Endothelial cell of umbilical vein (primary cell): ENCODE data around the gene SPACA6. TPM values are rescaled to one million over a fixed set of nuclear protein-coding genes. Genes with fewer than 3 reads are reported as not detected.

Experiments used
- BruUV-seq: library from RNA; stranded (reverse); fragments of 400-500 nt; replicated peaks from 2 replicates; lab custom pipeline; 2021; lab: Mats Ljungman, UMichigan
- CTCF ChIA-PET: fragments of 300-600, 350-600 bp; sonication (Branson Sonifier 250); formaldehyde crosslinking; loops from one replicate; lab custom pipeline; 2021; ENCODE audit warnings: antibody characterized with exemption, inconsistent platforms; lab: Charles Lee
- POLR2A ChIA-PET: fragments of 300-600, 350-600 bp; sonication (Branson Sonifier 250); formaldehyde crosslinking; loops from one replicate; lab custom pipeline; 2021; ENCODE audit warnings: antibody characterized with exemption, inconsistent platforms; lab: Charles Lee
- DNase-seq: peaks from one replicate; pipeline ENCODE4 v3.0.0-alpha.2; 2011; ENCODE audit warnings: low read depth, low spot score
- FAIRE-seq: peaks from 2 replicates; lab custom pipeline; 2011; peaks lifted over from hg19 to GRCh38; lab: Jason Lieb, UNC
- H2AFZ ChIP-seq: 2 replicates; pipeline ENCODE4 v1.6.0; 2012; ENCODE audit warnings: low read depth, low read length, control low read depth, inconsistent platforms
- H3K27ac ChIP-seq: 2 replicates; pipeline ENCODE4 v1.5.1; 2011; ENCODE audit warnings: low read depth, mild to moderate bottlenecking, control low read depth, low read length, moderate library complexity; ENCODE audit not compliant: insufficient read depth
- H3K27me3 ChIP-seq, 2 experiments: 2 replicates each; pipeline versions ENCODE4 v1.6.0 to v1.6.1; 2011; ENCODE audit warnings: low read length in 2 of 2, mixed read lengths in 1 of 2; ENCODE audit not compliant: control insufficient read depth in 2 of 2, insufficient read depth in 2 of 2
- H3K36me3 ChIP-seq, 2 experiments: 2 replicates in 1 of 2; 3 replicates in 1 of 2; pipeline ENCODE4 v1.5.1; 2011; ENCODE audit warnings: low read length in 2 of 2, mild to moderate bottlenecking in 1 of 2, moderate library complexity in 1 of 2; ENCODE audit not compliant: control insufficient read depth in 2 of 2, insufficient read depth in 2 of 2; ENCODE audit errors: extremely low read depth in 1 of 2
- H3K4me1 ChIP-seq: 3 replicates; pipeline ENCODE4 v1.5.1; 2011; ENCODE audit warnings: mild to moderate bottlenecking, low read length; ENCODE audit not compliant: control insufficient read depth, insufficient read depth; ENCODE audit errors: extremely low read depth
- H3K4me2 ChIP-seq: 2 replicates; pipeline ENCODE4 v1.6.1; 2011; ENCODE audit warnings: low read length, control low read depth, mixed read lengths; ENCODE audit not compliant: insufficient read depth
- H3K4me3 ChIP-seq, 3 experiments: fragments of 200-600 bp in 1 of 3; sonication (generic), shearing (Covaris generic) in 1 of 3; replicated peaks in 1 of 3; 2 replicates each; pipeline ENCODE4 v1.5.1; 2011 to 2016; ENCODE audit warnings: control low read depth in 3 of 3, low read length in 3 of 3, mild to moderate bottlenecking in 2 of 3, inconsistent platforms in 1 of 3, low read depth in 1 of 3, moderate library complexity in 1 of 3; ENCODE audit not compliant: insufficient read depth in 1 of 3
- H3K79me2 ChIP-seq: 2 replicates; pipeline ENCODE4 v1.6.0; 2012; ENCODE audit warnings: low read length, inconsistent platforms; ENCODE audit not compliant: control insufficient read depth, insufficient read depth
- H3K9ac ChIP-seq: replicated peaks from 2 replicates; pipeline ENCODE3; 2011; ENCODE audit warnings: low read length, control low read depth; ENCODE audit not compliant: insufficient read depth; ENCODE audit errors: extremely low read depth
- H3K9me1 ChIP-seq: replicated peaks from 3 replicates; pipeline ENCODE4 v1.6.0; 2011; ENCODE audit warnings: mild to moderate bottlenecking, low read length; ENCODE audit not compliant: control insufficient read depth, insufficient read depth; ENCODE audit errors: extremely low read depth
- H3K9me3 ChIP-seq: replicated peaks from 2 replicates; pipeline ENCODE4 v1.5.1; 2012; ENCODE audit warnings: low read length, inconsistent platforms; ENCODE audit not compliant: control insufficient read depth, insufficient read depth
- H4K20me1 ChIP-seq: replicated peaks from 2 replicates; pipeline ENCODE3; 2011; ENCODE audit warnings: mild to moderate bottlenecking, low read length; ENCODE audit not compliant: control insufficient read depth, insufficient read depth; ENCODE audit errors: extremely low read depth
- EZH2 ChIP-seq: IDR thresholded peaks from 2 replicates; pipeline ENCODE4 v1.6.1; 2012; ENCODE audit warnings: borderline replicate concordance, low read depth, mild to moderate bottlenecking, moderate library complexity, low read length, inconsistent platforms; ENCODE audit not compliant: severe bottlenecking
- FOS ChIP-seq: IDR thresholded peaks from 2 replicates; pipeline ENCODE4 v1.6.1; 2011; ENCODE audit warnings: mild to moderate bottlenecking, low read length, moderate library complexity, borderline replicate concordance; ENCODE audit not compliant: insufficient read depth
- MYC ChIP-seq: IDR thresholded peaks from one replicate; pipeline ENCODE4 v1.6.1; 2011; ENCODE audit warnings: mild to moderate bottlenecking, low read depth, low read length
- POLR2A ChIP-seq: IDR thresholded peaks from 2 replicates; pipeline ENCODE4 v1.6.1; 2012; ENCODE audit warnings: low read depth, mild to moderate bottlenecking, control low read depth, low read length
- POLR2AphosphoS5 ChIP-seq: IDR thresholded peaks from 2 replicates; pipeline ENCODE4 v1.6.1; 2012; ENCODE audit warnings: low read depth, mild to moderate bottlenecking, control low read depth, low read length, moderate library complexity; ENCODE audit not compliant: insufficient read depth
- dilution Hi-C: fragments of 300-500 bp; cut with MboI; formaldehyde crosslinking; loops from one replicate; pipeline ENCODE4 v1.15.0; 2019; ENCODE audit warnings: low sequenced_read_pairs; ENCODE audit not compliant: extremely low pct_ligation_motif_present
- intact Hi-C: fragments of 100-400 bp; cut with micrococcal nuclease; formaldehyde crosslinking; loops from one replicate; pipeline ENCODE4 v1.10.0; 2022
- polyA plus RNA-seq, 4 experiments: library from polyadenylated mRNA; depleted of rRNA in 3 of 4; stranded (reverse) in 3 of 4; unstranded in 1 of 4; fragments of >200 nt; gene quantifications; 2 replicates each; pipeline versions ENCODE4 v1.2.1 to v1.2.3, GENCODE V29; 2011 to 2012; ENCODE audit warnings: missing spikeins in 1 of 4
- total RNA-seq: library from RNA; stranded (reverse); gene quantifications from 2 replicates; pipeline ENCODE4 v1.2.3, GENCODE V29; 2021
- TF ChIP-seq, protein P1 (sequence below): IDR thresholded peaks from 2 replicates; pipeline ENCODE4 v1.6.1; 2011; ENCODE audit not compliant: insufficient read depth, insufficient read length
- TF ChIP-seq, protein P2 (sequence below), 2 donors: IDR thresholded peaks; 1 replicate in 1 of 2; 2 replicates in 1 of 2; pipeline ENCODE4 v1.5.1; 2011; ENCODE audit warnings: low read length in 2 of 2, mild to moderate bottlenecking in 2 of 2, moderate library complexity in 2 of 2, control low read depth in 1 of 2, inconsistent platforms in 1 of 2, low read depth in 1 of 2; ENCODE audit not compliant: insufficient read depth in 1 of 2; ENCODE audit errors: extremely low read depth in 1 of 2

The SPACA6 gene
- total and polyA plus RNA-seq, 2 donors (not counting 3 experiments of a cell fraction or from before 2014, with no cell fraction given), result 11.9 to 41.1 TPM

DNA sequence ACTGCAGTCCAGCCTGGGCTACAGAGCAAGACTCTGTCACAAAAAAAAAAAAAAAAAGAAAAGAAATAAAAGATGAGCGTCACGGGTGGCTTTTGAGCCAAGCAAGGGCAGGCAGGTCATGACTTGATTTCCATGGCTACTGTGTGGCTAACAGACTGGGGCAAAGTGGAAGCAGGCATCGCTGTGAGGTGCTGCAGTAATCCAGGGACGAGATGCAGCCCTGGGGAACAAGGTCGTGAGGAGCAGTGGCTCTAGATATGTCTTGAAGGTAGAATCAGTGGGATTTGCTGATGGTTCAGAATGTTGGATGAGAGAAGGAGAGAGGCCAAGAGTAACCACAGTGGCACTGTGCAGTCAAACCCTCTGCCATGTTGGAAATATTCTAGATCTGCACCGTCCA is 16.4 kb downstream of the SPACA6 start:
- H3K9ac ChIP-seq, result no peak overlapping the region
- no peak for DNase-seq
- BruUV-seq, result no TSS peak
- H3K4me3 ChIP-seq, result no peak overlapping the region
- H3K9me1 ChIP-seq, result no peaks in the 10 kb centered on the region
- TF ChIP-seq FOS (no peak), MYC (no peak), POLR2AphosphoS5 (no peak), POLR2A (no peak), EZH2 (no peak)
- TF ChIP-seq, protein P1, sequence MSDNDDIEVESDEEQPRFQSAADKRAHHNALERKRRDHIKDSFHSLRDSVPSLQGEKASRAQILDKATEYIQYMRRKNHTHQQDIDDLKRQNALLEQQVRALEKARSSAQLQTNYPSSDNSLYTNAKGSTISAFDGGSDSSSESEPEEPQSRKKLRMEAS, result no peak
- TF ChIP-seq, protein P2, sequence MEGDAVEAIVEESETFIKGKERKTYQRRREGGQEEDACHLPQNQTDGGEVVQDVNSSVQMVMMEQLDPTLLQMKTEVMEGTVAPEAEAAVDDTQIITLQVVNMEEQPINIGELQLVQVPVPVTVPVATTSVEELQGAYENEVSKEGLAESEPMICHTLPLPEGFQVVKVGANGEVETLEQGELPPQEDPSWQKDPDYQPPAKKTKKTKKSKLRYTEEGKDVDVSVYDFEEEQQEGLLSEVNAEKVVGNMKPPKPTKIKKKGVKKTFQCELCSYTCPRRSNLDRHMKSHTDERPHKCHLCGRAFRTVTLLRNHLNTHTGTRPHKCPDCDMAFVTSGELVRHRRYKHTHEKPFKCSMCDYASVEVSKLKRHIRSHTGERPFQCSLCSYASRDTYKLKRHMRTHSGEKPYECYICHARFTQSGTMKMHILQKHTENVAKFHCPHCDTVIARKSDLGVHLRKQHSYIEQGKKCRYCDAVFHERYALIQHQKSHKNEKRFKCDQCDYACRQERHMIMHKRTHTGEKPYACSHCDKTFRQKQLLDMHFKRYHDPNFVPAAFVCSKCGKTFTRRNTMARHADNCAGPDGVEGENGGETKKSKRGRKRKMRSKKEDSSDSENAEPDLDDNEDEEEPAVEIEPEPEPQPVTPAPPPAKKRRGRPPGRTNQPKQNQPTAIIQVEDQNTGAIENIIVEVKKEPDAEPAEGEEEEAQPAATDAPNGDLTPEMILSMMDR (IDR thresholded peaks at IDR 0.05; ENCODE audit: extremely low read depth in 1 of 2, insufficient read depth in 1 of 2, low read depth in 1 of 2, low read length in 2 of 2), result no peak
- ChIA-PET CTCF (interaction anchor here (0.6 to 1.0 kb wide), 3 partner anchors 33 to 1543 kb away, joined by 3 to 6 read pairs (median 4); no protein-coding TSS in a partner anchor), POLR2A (interaction anchor here (0.6 to 0.7 kb wide), 2 partner anchors 12 to 842 kb away, joined by 6 to 10 read pairs; no protein-coding TSS in a partner anchor)
- no peaks in the 10 kb centered on the region for H4K20me1 ChIP-seq
- FAIRE-seq, result no peak
- dilution Hi-C loops, result no loop called here
- H3K79me2 ChIP-seq, result no peaks in the 10 kb centered on the region
- H2AFZ ChIP-seq, result no peak overlapping the region
- H3K27me3 ChIP-seq, result no peaks in the 10 kb centered on the region
- peaks cover 11 to 13% of the 10 kb centered on the region in 2 experiments for H3K36me3 ChIP-seq
- no peaks in the 10 kb centered on the region for H3K4me1 ChIP-seq
- H3K4me2 ChIP-seq, result no peak overlapping the region
- no peak overlapping the region for H3K27ac ChIP-seq
- intact Hi-C loops, result no loop called here
- H3K9me3 ChIP-seq, result no peaks in the 10 kb centered on the region
